HUES48 (cell line): ENCODE results near the gene PLS3.
"Not testable (repeated sequence)": the region's sequence is repeated elsewhere in the genome, so short reads cannot be mapped to it uniquely, and the experiment has no call there.

Experiments used
- H3K27ac ChIP-seq: one replicate; pipeline ENCODE4 v1.7.0; 2013; ENCODE audit warnings: low read depth, low read length, inconsistent platforms
- H3K27me3 ChIP-seq: 2 replicates; pipeline ENCODE4 v1.6.1; 2013; ENCODE audit warnings: mild to moderate bottlenecking, low read length; ENCODE audit not compliant: control insufficient read depth, insufficient read depth
- H3K36me3 ChIP-seq: 2 replicates; pipeline ENCODE4 v1.6.1; 2013; ENCODE audit warnings: low read length; ENCODE audit not compliant: control insufficient read depth, insufficient read depth
- H3K4me1 ChIP-seq: 2 replicates; pipeline ENCODE4 v1.6.1; 2013; ENCODE audit warnings: mild to moderate bottlenecking, low read length; ENCODE audit not compliant: control insufficient read depth, insufficient read depth
- H3K4me3 ChIP-seq: 2 replicates; pipeline ENCODE4 v1.5.1; 2013; ENCODE audit warnings: mild to moderate bottlenecking, low read depth, low read length
- H3K9ac ChIP-seq: 2 replicates; pipeline ENCODE4 v1.6.1; 2013; ENCODE audit warnings: mild to moderate bottlenecking, low read depth, low read length, moderate library complexity
- H3K9me3 ChIP-seq: 2 replicates; pipeline ENCODE4 v1.6.1; 2013; ENCODE audit warnings: low read length; ENCODE audit not compliant: control insufficient read depth, insufficient read depth

Gene PLS3

DNA sequence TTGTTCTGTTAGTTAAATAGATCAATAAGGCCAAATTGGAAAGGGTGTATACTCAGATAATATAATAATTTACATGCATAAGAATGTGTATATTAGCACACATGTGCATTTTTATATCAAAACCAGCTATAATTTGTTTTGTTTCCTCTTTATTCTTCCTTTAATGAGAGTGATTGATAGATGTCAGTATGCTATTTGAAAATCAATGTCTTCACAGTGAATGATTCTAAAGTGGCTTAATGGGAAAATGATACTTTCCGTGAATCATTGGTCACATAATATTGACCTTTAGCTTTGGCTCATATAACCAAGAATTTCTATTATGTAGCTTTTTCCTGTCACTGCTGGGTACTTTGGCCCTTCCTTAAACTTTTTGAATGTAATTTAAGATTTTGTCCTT lies 48.6 kb downstream of the PLS3 start:
- Histone ChIP-seq H3K4me3 (no peak overlapping the region), H3K9me3 (no peaks in the 10 kb centered on the region), H3K36me3 (peaks cover 55% of the 10 kb centered on the region), H3K9ac (no peak overlapping the region), H3K4me1 (peaks cover 17% of the 10 kb centered on the region), H3K27ac (no peak overlapping the region), H3K27me3 (no peaks in the 10 kb centered on the region)

DNA sequence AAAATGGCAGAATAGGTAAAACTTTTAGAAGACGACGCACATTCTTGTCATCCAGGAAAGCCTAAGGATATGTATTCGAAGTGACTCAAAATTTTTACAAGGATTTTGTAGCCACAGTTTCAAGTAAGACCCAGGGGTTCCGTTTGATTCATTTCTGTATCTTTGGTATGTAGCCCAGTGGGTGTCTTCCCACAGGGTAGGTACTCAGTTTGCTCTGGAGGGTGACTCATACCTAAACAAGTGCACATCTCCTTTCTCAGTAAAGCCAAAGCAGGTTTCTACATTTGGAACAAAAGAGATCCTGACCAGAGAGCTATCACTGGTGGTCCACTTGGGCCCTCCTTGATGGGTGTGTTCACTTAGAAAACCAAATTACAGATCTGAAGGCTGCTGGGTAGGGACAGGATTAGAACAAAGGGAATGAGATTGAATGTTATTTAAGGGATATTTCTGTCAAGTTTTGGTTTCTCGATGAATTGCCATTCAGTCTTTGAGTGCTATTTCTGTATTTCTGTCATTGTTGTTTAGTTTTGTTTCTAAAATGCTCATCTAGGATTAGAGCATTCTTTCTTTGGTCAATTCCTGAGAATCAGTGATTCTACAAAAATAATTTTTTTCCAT lies 56.1 kb downstream of the PLS3 start:
- peaks cover 36% of the 10 kb centered on the region for H3K36me3 ChIP-seq
- H3K27me3 ChIP-seq = no peaks in the 10 kb centered on the region; the same call in 1 of the 2 replicates
- H3K4me3 ChIP-seq = no peak overlapping the region; the same call in 1 of the 2 replicates
- no peak overlapping the region for H3K9ac ChIP-seq
- peaks cover 40% of the 10 kb centered on the region for H3K4me1 ChIP-seq
- no peaks in the 10 kb centered on the region for H3K9me3 ChIP-seq
- peak overlapping the region; percentile 80 for H3K27ac ChIP-seq

DNA sequence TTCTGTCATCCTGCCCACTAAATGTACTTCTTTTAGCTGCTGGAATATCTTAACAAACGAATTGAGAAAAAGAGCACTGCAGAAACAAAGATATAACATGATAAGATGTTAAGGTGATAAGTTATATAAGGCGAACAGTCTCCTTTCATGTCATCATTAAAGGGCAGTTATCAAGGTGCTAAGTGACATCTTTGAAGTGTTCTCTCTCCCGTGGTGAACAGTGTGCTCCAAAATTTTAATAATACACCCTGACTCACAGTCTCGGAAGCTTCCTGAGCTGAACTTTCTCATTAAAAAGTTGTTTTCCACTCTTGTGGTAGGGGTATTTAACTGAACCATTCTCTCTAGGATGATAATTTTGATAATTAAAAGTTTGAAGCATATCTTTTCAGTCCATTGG lies 61.6 kb downstream of the PLS3 start:
- Histone ChIP-seq H3K27ac (no peak overlapping the region), H3K4me3 (no peak overlapping the region), H3K27me3 (no peaks in the 10 kb centered on the region; the same call in 1 of the 2 replicates), H3K9ac (no peak overlapping the region), H3K9me3 (no peaks in the 10 kb centered on the region), H3K4me1 (peaks cover 15% of the 10 kb centered on the region), H3K36me3 (peaks cover 56% of the 10 kb centered on the region)

DNA sequence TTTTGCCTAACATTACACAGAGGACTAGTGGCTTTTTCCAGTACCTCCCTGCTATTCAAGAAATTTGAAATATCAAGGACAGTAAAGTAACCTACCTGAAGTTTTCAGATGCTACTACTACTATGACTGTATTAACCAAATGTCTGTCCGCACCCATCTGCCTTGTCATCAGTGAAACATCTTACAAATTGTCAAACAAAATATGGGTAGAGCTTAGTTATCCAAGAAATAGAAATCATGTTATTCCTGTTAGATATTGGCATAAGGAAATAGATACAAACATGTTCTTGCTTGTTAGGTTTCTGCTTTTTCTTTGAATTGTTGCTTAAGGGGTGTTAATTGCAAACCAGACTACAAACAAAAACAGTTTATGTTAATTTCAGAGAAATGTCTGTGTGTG lies 63.9 kb downstream of the PLS3 start:
- H3K4me1 ChIP-seq = peaks cover 14% of the 10 kb centered on the region
- no peak overlapping the region for H3K9ac ChIP-seq
- H3K4me3 ChIP-seq = no peak overlapping the region
- H3K9me3 ChIP-seq = no peaks in the 10 kb centered on the region
- no peaks in the 10 kb centered on the region; the same call in 1 of the 2 replicates for H3K27me3 ChIP-seq
- no peak overlapping the region for H3K27ac ChIP-seq
- peaks cover 69% of the 10 kb centered on the region for H3K36me3 ChIP-seq

DNA sequence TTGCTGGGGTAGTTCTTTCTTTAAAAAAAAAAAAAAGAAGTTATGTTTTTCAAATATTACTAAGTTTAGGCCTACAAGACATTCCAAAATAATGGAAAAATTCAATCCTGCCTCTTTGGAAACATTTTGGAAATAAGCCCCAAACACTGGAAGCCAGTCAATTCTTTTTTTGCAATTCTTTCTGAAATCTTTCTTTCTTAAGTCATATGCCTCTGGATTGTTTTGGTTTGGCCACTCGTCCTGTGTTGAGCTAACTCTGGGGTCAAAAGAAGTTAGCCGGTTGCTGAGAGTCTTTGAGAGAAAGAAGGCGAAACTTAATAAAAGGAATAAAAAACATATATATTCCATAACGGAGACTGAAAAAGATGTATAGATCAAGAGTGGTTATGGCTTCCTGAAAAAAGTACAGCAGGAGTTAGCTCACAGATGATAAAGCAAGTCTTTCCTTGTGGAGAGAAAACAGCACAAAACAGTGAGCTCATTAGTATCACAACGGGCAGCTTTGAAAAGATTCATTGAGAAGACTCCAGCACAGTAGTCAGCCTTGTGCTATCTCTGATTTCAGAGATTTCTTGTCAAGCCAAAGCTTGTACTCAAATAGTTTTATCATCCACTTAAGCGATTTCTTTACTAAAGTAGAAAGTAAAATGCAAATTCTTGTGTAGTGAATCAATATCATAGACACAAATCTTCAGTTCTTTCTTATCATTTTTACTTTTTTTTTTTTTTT lies 64.8 kb downstream of the PLS3 start:
- Histone ChIP-seq H3K27ac (peak overlapping the region; percentile 11), H3K4me3 (no peak overlapping the region), H3K36me3 (peaks cover 72% of the 10 kb centered on the region), H3K9me3 (no peaks in the 10 kb centered on the region), H3K4me1 (peaks cover 14% of the 10 kb centered on the region), H3K27me3 (no peaks in the 10 kb centered on the region; the same call in 1 of the 2 replicates), H3K9ac (no peak overlapping the region)

DNA sequence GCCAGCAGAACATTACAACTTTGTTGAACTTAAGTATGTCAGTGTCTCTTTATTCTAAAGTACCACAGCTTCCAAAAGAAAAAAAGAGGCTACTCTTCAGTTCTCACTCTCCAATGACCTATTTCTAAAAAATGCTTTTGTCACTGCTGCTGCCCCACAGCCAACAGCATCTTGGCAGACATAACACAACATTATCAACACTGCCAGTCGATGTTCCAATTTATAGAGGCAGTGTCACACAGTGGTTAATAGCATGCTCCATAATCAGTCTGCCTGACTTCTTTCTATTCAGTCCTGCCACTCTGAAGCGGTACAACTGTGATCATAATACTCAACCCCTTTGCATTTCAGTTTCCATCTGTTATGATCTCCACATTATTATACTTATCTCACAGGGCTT lies 69.2 kb downstream of the PLS3 start:
- no peak overlapping the region for H3K4me3 ChIP-seq
- H3K27ac ChIP-seq = no peak overlapping the region
- H3K36me3 ChIP-seq = peaks cover 80% of the 10 kb centered on the region
- H3K9ac ChIP-seq = no peak overlapping the region
- H3K27me3 ChIP-seq = no peaks in the 10 kb centered on the region
- H3K9me3 ChIP-seq = no peaks in the 10 kb centered on the region
- H3K4me1 ChIP-seq = peaks cover 7% of the 10 kb centered on the region

DNA sequence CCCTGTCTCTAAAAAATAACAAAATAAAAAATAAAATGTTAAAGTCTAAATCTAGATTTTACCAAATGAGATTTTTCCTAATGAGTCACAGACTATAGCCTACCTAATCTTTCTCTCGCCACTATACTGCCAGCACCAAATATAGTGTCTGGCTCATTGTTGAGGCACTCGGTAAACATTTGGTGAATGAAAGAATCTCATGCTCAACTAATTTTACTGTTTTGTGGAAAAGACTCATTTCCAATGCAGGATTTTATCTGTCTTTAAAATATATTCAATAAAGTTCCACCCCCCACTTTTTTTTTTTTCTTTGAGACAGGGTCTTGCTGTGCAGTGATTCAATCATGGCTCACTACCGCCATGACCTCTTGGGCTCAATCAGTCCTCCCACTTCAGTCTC lies 71.5 kb downstream of the PLS3 start:
- H3K9ac ChIP-seq = no peak overlapping the region
- no peaks in the 10 kb centered on the region for H3K4me1 ChIP-seq
- no peak overlapping the region for H3K4me3 ChIP-seq
- H3K36me3 ChIP-seq = peaks cover 87% of the 10 kb centered on the region
- no peak overlapping the region for H3K27ac ChIP-seq
- H3K9me3 ChIP-seq = no peaks in the 10 kb centered on the region
- no peaks in the 10 kb centered on the region for H3K27me3 ChIP-seq

DNA sequence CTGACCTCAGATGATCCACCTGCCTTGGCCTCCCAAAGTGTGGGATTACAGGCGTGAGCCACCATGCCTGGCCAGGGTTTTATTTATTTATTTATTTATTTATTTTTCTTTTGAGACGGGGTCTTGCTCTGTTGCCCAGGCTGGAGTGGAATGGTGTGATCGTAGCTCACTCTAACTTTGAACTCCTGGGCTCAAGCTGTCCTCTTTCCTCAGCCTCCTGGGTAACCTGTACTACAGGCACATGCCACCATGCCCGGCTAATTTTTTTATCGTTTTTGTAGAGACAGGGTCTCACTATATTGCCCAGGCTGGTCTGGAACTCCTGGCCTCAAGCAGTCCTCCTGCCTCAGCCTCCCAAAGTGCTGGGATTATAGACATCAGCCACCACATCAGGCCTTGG lies 72.4 kb downstream of the PLS3 start:
- not testable (repeated sequence) for H3K27ac ChIP-seq
- peaks cover 83% of the 10 kb centered on the region for H3K36me3 ChIP-seq

DNA sequence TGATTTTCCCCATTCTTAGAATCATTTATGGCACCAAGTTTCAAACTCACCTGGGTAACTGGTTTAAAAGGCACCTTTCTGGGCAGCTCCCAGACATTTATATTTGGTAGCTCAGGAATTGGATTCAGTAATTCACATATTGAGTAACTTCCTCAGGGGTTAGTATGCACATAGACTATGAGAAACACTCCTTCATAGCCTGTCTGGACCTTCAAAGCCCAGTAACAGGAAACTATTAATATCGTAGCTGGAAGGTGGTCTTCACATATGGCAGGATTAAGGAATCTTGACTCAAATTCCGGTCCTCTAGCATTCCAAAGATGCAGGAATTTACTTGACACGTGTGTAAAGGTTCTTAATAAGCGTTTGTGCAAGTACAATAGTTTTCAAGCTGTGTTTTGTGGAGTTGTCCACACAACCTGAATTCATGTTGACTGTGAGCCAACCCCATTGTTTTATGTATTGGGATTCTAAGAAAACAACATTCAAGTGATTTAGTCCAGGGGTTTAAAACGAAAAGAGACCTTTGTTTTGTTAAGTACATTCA lies 78.4 kb downstream of the PLS3 start:
- peak overlapping the region; percentile 3; the same call in 1 of the 2 replicates for H3K4me3 ChIP-seq
- H3K4me1 ChIP-seq = peaks cover 32% of the 10 kb centered on the region
- H3K9me3 ChIP-seq = no peaks in the 10 kb centered on the region
- peaks cover 76% of the 10 kb centered on the region for H3K36me3 ChIP-seq
- no peaks in the 10 kb centered on the region for H3K27me3 ChIP-seq
- H3K27ac ChIP-seq = peak overlapping the region; percentile 69
- no peak overlapping the region for H3K9ac ChIP-seq

More for the DNA sequence above, 72.4 kb downstream of the PLS3 start:
- H3K4me1 ChIP-seq, H3K27me3 ChIP-seq, H3K9me3 ChIP-seq, H3K9ac ChIP-seq, H3K4me3 ChIP-seq: not testable (repeated sequence)

DNA sequence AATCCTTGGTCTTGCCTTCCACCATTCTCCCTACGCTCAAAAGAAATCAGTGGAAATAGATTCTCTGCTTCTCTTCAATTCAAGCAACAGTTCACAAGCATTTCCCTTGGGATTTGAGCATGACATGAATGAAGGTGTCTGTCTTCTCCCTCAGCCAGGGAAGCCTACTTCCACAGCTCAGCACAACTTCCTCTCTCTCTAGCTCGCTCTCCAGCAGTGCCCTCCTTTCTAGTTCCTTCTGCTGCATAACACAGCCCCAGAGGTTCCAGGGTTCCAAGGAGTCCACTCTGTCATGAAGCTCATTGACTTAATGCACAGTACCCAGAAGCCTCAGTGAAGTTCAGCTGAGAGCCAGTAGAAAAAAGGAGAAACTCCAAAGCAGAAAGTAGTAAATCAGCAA lies 81.3 kb downstream of the PLS3 start:
- Histone ChIP-seq H3K4me1 (peaks cover 32% of the 10 kb centered on the region), H3K4me3 (no peak overlapping the region), H3K9me3 (no peaks in the 10 kb centered on the region), H3K27me3 (no peaks in the 10 kb centered on the region), H3K27ac (peak overlapping the region; percentile 62), H3K36me3 (peaks cover 80% of the 10 kb centered on the region), H3K9ac (no peak overlapping the region)

DNA sequence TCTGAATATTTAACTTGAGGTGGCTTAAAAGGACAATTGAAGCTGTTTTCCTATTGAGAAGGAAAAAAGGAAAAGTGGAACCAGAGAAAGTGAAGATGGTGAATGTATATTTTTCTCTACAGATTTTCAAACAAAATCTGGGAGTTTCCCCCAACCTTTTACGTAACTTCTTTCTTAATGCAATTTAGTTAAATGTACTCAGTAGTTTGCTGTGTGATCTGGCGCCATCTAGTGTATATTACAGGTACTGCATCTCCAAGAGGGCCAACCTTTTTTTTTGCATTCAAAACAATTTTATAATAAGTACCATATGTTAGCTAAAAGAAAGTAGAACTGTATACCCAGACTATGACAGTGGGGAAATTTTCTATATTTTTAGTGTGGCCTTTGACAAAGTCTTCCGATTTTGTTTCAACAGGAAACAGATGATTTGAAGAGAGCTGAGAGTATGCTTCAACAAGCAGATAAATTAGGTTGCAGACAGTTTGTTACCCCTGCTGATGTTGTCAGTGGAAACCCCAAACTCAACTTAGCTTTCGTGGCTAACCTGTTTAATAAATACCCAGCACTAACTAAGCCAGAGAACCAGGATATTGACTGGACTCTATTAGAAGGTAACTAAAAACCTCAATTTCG lies 82.0 kb downstream of the PLS3 start:
- peaks cover 32% of the 10 kb centered on the region for H3K4me1 ChIP-seq
- no peak overlapping the region for H3K27ac ChIP-seq
- H3K9me3 ChIP-seq = no peaks in the 10 kb centered on the region
- no peaks in the 10 kb centered on the region for H3K27me3 ChIP-seq
- H3K9ac ChIP-seq = no peak overlapping the region
- H3K36me3 ChIP-seq = peaks cover 80% of the 10 kb centered on the region
- H3K4me3 ChIP-seq = no peak overlapping the region
